HepG2 (cell line): ENCODE data around the gene PLXNB2. TPM values are rescaled to one million over a fixed set of nuclear protein-coding genes. Genes with fewer than 3 reads are reported as not detected.
A peak's percentile ranks its signal among the peaks of the same experiment; 100 is the strongest.

Source experiments
- DPF2 ChIP-seq: sonication (generic); formaldehyde crosslinking; IDR thresholded peaks from 2 replicates; pipeline ENCODE4 v1.4.0; 2020; ENCODE audit warnings: mild to moderate bottlenecking, low read depth, missing genetic modification reagents, borderline replicate concordance
- EED ChIP-seq: sonication (generic); formaldehyde crosslinking; IDR thresholded peaks from 2 replicates; pipeline ENCODE4 v1.5.0; 2020; ENCODE audit warnings: mild to moderate bottlenecking, missing genetic modification reagents
- ELF3 ChIP-seq: IDR thresholded peaks from 2 replicates; pipeline ENCODE4 v1.6.1; 2016; ENCODE audit warnings: missing genetic modification reagents, missing compliant biosample characterization
- ERF ChIP-seq: IDR thresholded peaks from 2 replicates; pipeline ENCODE4 v1.6.1; 2018; ENCODE audit warnings: missing biosample characterization, missing genetic modification reagents
- HES4 ChIP-seq: sonication (generic); formaldehyde crosslinking; IDR thresholded peaks from 2 replicates; pipeline ENCODE4 v1.9.0; 2021; ENCODE audit warnings: mild to moderate bottlenecking, missing genetic modification reagents, borderline replicate concordance
- HNF1B ChIP-seq: sonication (generic); formaldehyde crosslinking; IDR thresholded peaks from 2 replicates; pipeline ENCODE4 v1.5.1; 2020; ENCODE audit warnings: mild to moderate bottlenecking, moderate library complexity, missing genetic modification reagents
- HOXA9 ChIP-seq: sonication (generic); formaldehyde crosslinking; IDR thresholded peaks from 2 replicates; pipeline ENCODE4 v1.8.1; 2022; ENCODE audit warnings: missing genetic modification reagents, mild to moderate bottlenecking, moderate library complexity, borderline replicate concordance
- KDM2A ChIP-seq: sonication (generic); formaldehyde crosslinking; IDR thresholded peaks from 2 replicates; pipeline ENCODE4 v1.4.0; 2020; ENCODE audit warnings: low read depth, missing genetic modification reagents, borderline replicate concordance
- NCOA5 ChIP-seq: sonication (generic); formaldehyde crosslinking; IDR thresholded peaks from 2 replicates; pipeline ENCODE4 v1.4.0; 2020; ENCODE audit warnings: missing genetic modification reagents
- NR2F6 ChIP-seq, 2 experiments: IDR thresholded peaks; 2 replicates each; pipeline ENCODE4 v1.6.1; 2016; ENCODE audit warnings: antibody characterized with exemption in 1 of 2, mild to moderate bottlenecking in 1 of 2
- SALL2 ChIP-seq: sonication (generic); formaldehyde crosslinking; IDR thresholded peaks from 2 replicates; pipeline ENCODE4 v1.8.1; 2023; ENCODE audit warnings: mild to moderate bottlenecking, missing genetic modification reagents, inconsistent platforms
- TBX2 ChIP-seq: sonication (generic); formaldehyde crosslinking; IDR thresholded peaks from 2 replicates; pipeline ENCODE4 v1.5.0; 2020; ENCODE audit warnings: missing genetic modification reagents, mild to moderate bottlenecking, borderline replicate concordance
- TRAFD1 ChIP-seq: sonication (generic); formaldehyde crosslinking; IDR thresholded peaks from 2 replicates; pipeline ENCODE4 v1.5.1; 2020; ENCODE audit warnings: missing genetic modification reagents, mild to moderate bottlenecking, borderline replicate concordance
- ZFP41 ChIP-seq: sonication (generic); formaldehyde crosslinking; IDR thresholded peaks from 2 replicates; pipeline ENCODE4 v1.4.0; 2020; ENCODE audit warnings: mild to moderate bottlenecking, missing genetic modification reagents, borderline replicate concordance
- ZHX2 ChIP-seq, 2 experiments: sonication (generic) in 1 of 2; formaldehyde crosslinking in 1 of 2; IDR thresholded peaks; 2 replicates each; pipeline versions ENCODE4 v1.6.1 to v1.9.0; 2014 to 2022; ENCODE audit warnings: antibody characterized with exemption in 1 of 2, borderline replicate concordance in 1 of 2, inconsistent platforms in 1 of 2, low read depth in 1 of 2, missing genetic modification reagents in 1 of 2
- ZNF547 ChIP-seq: sonication (generic); formaldehyde crosslinking; IDR thresholded peaks from 2 replicates; pipeline ENCODE4 v1.5.1; 2020; ENCODE audit warnings: mild to moderate bottlenecking, missing genetic modification reagents
- ZNF552 ChIP-seq: sonication (generic); formaldehyde crosslinking; IDR thresholded peaks from 2 replicates; pipeline ENCODE4 v1.9.0; 2022; ENCODE audit warnings: missing genetic modification reagents, mild to moderate bottlenecking, borderline replicate concordance
- ZNF615 ChIP-seq: sonication (generic); formaldehyde crosslinking; IDR thresholded peaks from 2 replicates; pipeline ENCODE4 v1.5.0; 2020; ENCODE audit warnings: mild to moderate bottlenecking, missing genetic modification reagents, borderline replicate concordance
- polyA plus RNA-seq, 8 experiments: library from polyadenylated mRNA; depleted of rRNA in 3 of 8; stranded (reverse) in 7 of 8; unstranded in 1 of 8; fragments of >200 nt; fragmentation: Illumina TruSeq in 4 of 8; extraction: Trizol in 4 of 8; gene quantifications; 2 replicates each; pipeline versions ENCODE4 v1.2.1 to v1.2.3, GENCODE V29; 2011 to 2016; ENCODE audit warnings: low read depth in 4 of 8, missing spikeins in 1 of 8, mixed read lengths in 1 of 8; ENCODE audit not compliant: insufficient read depth in 1 of 8
- total RNA-seq, 5 experiments: library from RNA; depleted of rRNA; stranded (reverse); fragments of >200 nt; fragmentation: Illumina TruSeq; extraction: Trizol; gene quantifications; 2 replicates each; pipeline ENCODE4 v1.2.3, GENCODE V29; 2016; ENCODE audit warnings: low read depth in 1 of 5

Gene PLXNB2
- total and polyA plus RNA-seq, 2 of the 13 experiments (the other 11 are each of a cell fraction or from before 2014, with no cell fraction given), result 32.6 to 68.9 TPM

- TF ChIP-seq TRAFD1 (CRISPR knock-in tag) (peak; percentile 61; the same call in 1 of the 2 replicates), DPF2 (CRISPR knock-in tag) (no peak), NCOA5 (CRISPR knock-in tag) (no peak), KDM2A (CRISPR knock-in tag) (no peak), EED (CRISPR knock-in tag) (no peak), HES4 (CRISPR knock-in tag) (0 out of 2 replicates have a peak, but pooled peaks have one; percentile 62), SALL2 (CRISPR knock-in tag) (0 out of 2 replicates have a peak, but pooled peaks have one; percentile 59), ZNF547 (peak; percentile 55; the same call in 1 of the 2 replicates), TBX2 (no peak; the same call in 1 of the 2 replicates), NR2F6 (IDR thresholded peaks at IDR 0.05) (no peak), NR2F6 (CRISPR knock-in tag; IDR thresholded peaks at IDR 0.05) (no peak), ZHX2 (IDR thresholded peaks at IDR 0.05; ENCODE audit: low read depth) (no peak), ZHX2 (CRISPR knock-in tag; IDR thresholded peaks at IDR 0.05; ENCODE audit: borderline replicate concordance) (no peak), ZNF552 (CRISPR knock-in tag) (no peak), ZFP41 (CRISPR knock-in tag) (no peak), ERF (CRISPR knock-in tag) (peak; percentile 14; the same call in 1 of the 2 replicates), ZNF615 (CRISPR knock-in tag) (no peak), HOXA9 (no peak), HNF1B (CRISPR knock-in tag) (no peak), ELF3 (CRISPR knock-in tag) (no peak)
Measured at GRCh38 chr22:50342651-50343540, 35.5 kb upstream of the PLXNB2 start, which contains the start of gene PPP6R2 (continued).
